OCI-M1 (cell line): ENCODE data around the gene CDK5R2.

ENCODE experiments used
- DNase-seq: peaks from one replicate; lab custom pipeline; 2025; lab: John Stamatoyannopoulos, UW

Gene CDK5R2

GRCh38 chr2:219002395-219003266 lies 43.2 kb downstream of the CDK5R2 start:
- DNase-seq, result peak; percentile 21

GRCh38 chr2:219003267-219003634 lies 43.8 kb downstream of the CDK5R2 start:
- no peak for DNase-seq

- DNase-seq, result no peak
Observed at GRCh38 chr2:219003979-219004378, 44.5 kb downstream of the CDK5R2 start.

- DNase-seq, result no peak
Observed at GRCh38 chr2:219009294-219009693, 49.8 kb downstream of the CDK5R2 start.

GRCh38 chr2:219010162-219010756 lies 50.8 kb downstream of the CDK5R2 start:
- DNase-seq, result peak; percentile 17

- DNase-seq, result no peak
Observed at GRCh38 chr2:219010873-219011272, 51.4 kb downstream of the CDK5R2 start.
